WTC11 (cell line): ENCODE measurements around the gene ALCAM. TPM values are rescaled to one million over a fixed set of nuclear protein-coding genes. Genes with fewer than 3 reads are reported as not detected.

Source experiments
- ATAC-seq: fragments of 200-7000 bp; cut with Tn5 transposase; 2 replicates; pipeline ENCODE4 v1.10.0; 2021; ENCODE audit warnings: mild to moderate bottlenecking, moderate library complexity
- CTCF ChIA-PET: fragments of 300-600 bp; sonication (Branson Sonifier 250); formaldehyde crosslinking; loops from one replicate; lab custom pipeline; 2021; ENCODE audit warnings: antibody characterized with exemption; lab: Charles Lee
- POLR2A ChIA-PET: fragments of 350-600 bp; sonication (Branson Sonifier 250); formaldehyde crosslinking; loops from one replicate; lab custom pipeline; 2021; ENCODE audit warnings: antibody characterized with exemption; lab: Charles Lee
- DNase-seq: peaks from one replicate; pipeline ENCODE4 v3.0.0; 2021; ENCODE audit warnings: low spot score
- H3K27ac Mint-ChIP-seq: 2 replicates; pipeline ENCODE4 v1.8.0; 2021; ENCODE audit warnings: mixed read lengths
- H3K27me3 Mint-ChIP-seq: 2 replicates; pipeline ENCODE4 v1.8.0; 2021; ENCODE audit warnings: low read depth, mild to moderate bottlenecking, moderate library complexity, mixed read lengths
- H3K36me3 Mint-ChIP-seq: 2 replicates; pipeline ENCODE4 v1.8.0; 2021; ENCODE audit warnings: mixed read lengths
- H3K4me1 Mint-ChIP-seq: 2 replicates; pipeline ENCODE4 v1.8.0; 2022; ENCODE audit warnings: mixed read lengths
- H3K4me3 Mint-ChIP-seq: 2 replicates; pipeline ENCODE4 v1.8.0; 2021; ENCODE audit warnings: mild to moderate bottlenecking, moderate library complexity, mixed read lengths
- H3K9me3 Mint-ChIP-seq: 2 replicates; pipeline ENCODE4 v1.8.0; 2021; ENCODE audit warnings: mixed read lengths
- E2F5 ChIP-seq: sonication (generic); formaldehyde crosslinking; IDR thresholded peaks from 2 replicates; pipeline ENCODE4 v1.8.1; 2022; ENCODE audit warnings: mild to moderate bottlenecking, moderate library complexity, missing genetic modification reagents
- FOXJ3 ChIP-seq: sonication (generic); formaldehyde crosslinking; IDR thresholded peaks from 2 replicates; pipeline ENCODE4 v1.9.0; 2021; ENCODE audit warnings: missing genetic modification reagents, mild to moderate bottlenecking, borderline replicate concordance
- FOXP1 ChIP-seq: sonication (generic); formaldehyde crosslinking; IDR thresholded peaks from 2 replicates; pipeline ENCODE4 v1.8.0; 2022; ENCODE audit warnings: missing genetic modification reagents, mild to moderate bottlenecking, moderate library complexity, borderline replicate concordance
- FOXP4 ChIP-seq: sonication (generic); formaldehyde crosslinking; IDR thresholded peaks from 2 replicates; pipeline ENCODE4 v1.8.0; 2022; ENCODE audit warnings: mild to moderate bottlenecking, missing genetic modification reagents
- KAT7 ChIP-seq: sonication (generic); formaldehyde crosslinking; IDR thresholded peaks from 2 replicates; pipeline ENCODE4 v1.8.1; 2023; ENCODE audit warnings: missing genetic modification reagents, mild to moderate bottlenecking, borderline replicate concordance
- MLX ChIP-seq: sonication (generic); formaldehyde crosslinking; IDR thresholded peaks from 2 replicates; pipeline ENCODE4 v1.8.1; 2023; ENCODE audit warnings: mild to moderate bottlenecking, missing genetic modification reagents, moderate library complexity
- NFATC4 ChIP-seq: fragments of 250-450 bp; sonication (Bioruptor Pico); IDR thresholded peaks from 2 replicates; pipeline ENCODE4 v1.9.0; 2021; ENCODE audit warnings: mild to moderate bottlenecking
- NR3C1 ChIP-seq: sonication (generic); formaldehyde crosslinking; conservative IDR thresholded peaks from 2 replicates; pipeline ENCODE4 v1.8.1; 2023; ENCODE audit warnings: low read depth, mild to moderate bottlenecking, missing genetic modification reagents
- PREB ChIP-seq: sonication (generic); formaldehyde crosslinking; IDR thresholded peaks from 2 replicates; pipeline ENCODE4 v1.8.1; 2022; ENCODE audit warnings: mild to moderate bottlenecking, missing genetic modification reagents, moderate library complexity, borderline replicate concordance
- TCF7 ChIP-seq: sonication (generic); formaldehyde crosslinking; IDR thresholded peaks from 2 replicates; pipeline ENCODE4 v1.8.0; 2022; ENCODE audit warnings: mild to moderate bottlenecking, low read depth, missing genetic modification reagents, moderate library complexity
- ZNF396 ChIP-seq: fragments of 250-450 bp; sonication (Bioruptor Pico); IDR thresholded peaks from 2 replicates; pipeline ENCODE4 v1.8.0; 2021; ENCODE audit warnings: mild to moderate bottlenecking, moderate library complexity, borderline replicate concordance
- ZNF416 ChIP-seq: fragments of 250-450 bp; sonication (Bioruptor Pico); IDR thresholded peaks from 2 replicates; pipeline ENCODE4 v1.9.0; 2021; ENCODE audit warnings: mild to moderate bottlenecking, inconsistent platforms
- ZNF425 ChIP-seq: fragments of 250-450 bp; sonication (Bioruptor Pico); conservative IDR thresholded peaks from 2 replicates; pipeline ENCODE4 v1.9.0; 2021; ENCODE audit warnings: mild to moderate bottlenecking
- ZNF671 ChIP-seq: fragments of 250-450 bp; sonication (Bioruptor Pico); IDR thresholded peaks from 2 replicates; pipeline ENCODE4 v1.8.0; 2021; ENCODE audit warnings: mild to moderate bottlenecking
- total RNA-seq: library from RNA; stranded (reverse); gene quantifications from 3 replicates; pipeline ENCODE4 v1.2.3, GENCODE V29; 2021

ALCAM gene
- total RNA-seq, 1 experiment from 2014 or later, result 30.7 TPM

- no peak overlapping the region for H3K4me3 Mint-ChIP-seq
- H3K9me3 Mint-ChIP-seq, result peaks cover 18% of the 10 kb centered on the region
- TF ChIP-seq ZNF416 (no peak), FOXJ3 (no peak)
- H3K27me3 Mint-ChIP-seq, result no peaks in the 10 kb centered on the region
- ATAC-seq (no peak; the same call in 1 of the 2 replicates), DNase-seq (peak; percentile 13)
- peaks cover 5% of the 10 kb centered on the region; the same call in 1 of the 2 replicates for H3K36me3 Mint-ChIP-seq
- H3K4me1 Mint-ChIP-seq, result no peaks in the 10 kb centered on the region
- ChIA-PET POLR2A (no interaction called here), CTCF (no interaction called here)
- peak overlapping the region; percentile 27; the same call in 1 of the 2 replicates for H3K27ac Mint-ChIP-seq
These were observed 217.5 kb downstream of the ALCAM start for GRCh38 chr3:105584003-105584790.

GRCh38 chr3:105593315-105593714 lies 226.6 kb downstream of the ALCAM start:
- TF ChIP-seq ZNF425 (CRISPR knock-in tag) (no peak), FOXP4 (CRISPR knock-in tag) (no peak), KAT7 (no peak), TCF7 (CRISPR knock-in tag) (no peak), FOXP1 (CRISPR knock-in tag) (no peak), MLX (no peak), ZNF396 (CRISPR knock-in tag) (no peak)
- CTCF ChIA-PET, result no interaction called here
- Mint-ChIP-seq H3K4me1 (0 out of 2 replicates have a peak, but pooled peaks cover 2% of the 10 kb centered on the region), H3K27ac (no peak overlapping the region), H3K27me3 (no peaks in the 10 kb centered on the region), H3K36me3 (peaks cover 2% of the 10 kb centered on the region; the same call in 1 of the 2 replicates), H3K4me3 (no peak overlapping the region), H3K9me3 (peaks cover 10% of the 10 kb centered on the region)
- ATAC-seq, result no peak
- DNase-seq, result no peak
- POLR2A ChIA-PET, result no interaction called here

- Mint-ChIP-seq H3K4me1 (0 out of 2 replicates have a peak, but pooled peaks cover 2% of the 10 kb centered on the region), H3K36me3 (peaks cover 2% of the 10 kb centered on the region; the same call in 1 of the 2 replicates), H3K27me3 (no peaks in the 10 kb centered on the region), H3K4me3 (no peak overlapping the region), H3K27ac (no peak overlapping the region), H3K9me3 (peaks cover 11% of the 10 kb centered on the region)
- ChIA-PET POLR2A (no interaction called here), CTCF (no interaction called here)
- no peak for DNase-seq
- TF ChIP-seq PREB (CRISPR knock-in tag), result no peak
- no peak for TF ChIP-seq E2F5 (CRISPR knock-in tag)
- TF ChIP-seq NR3C1 (CRISPR knock-in tag), result no peak
- no peak for TF ChIP-seq ZNF671 (CRISPR knock-in tag)
- no peak for TF ChIP-seq NFATC4 (CRISPR knock-in tag)
- ATAC-seq, result no peak
These were observed 227.5 kb downstream of the ALCAM start for GRCh38 chr3:105594219-105594618.
